Measurements from ENCODE around the gene EXOC6.
"Not testable (repeated sequence)": the region's sequence is repeated elsewhere in the genome, so short reads cannot be mapped to it uniquely, and the experiment has no call there.

The EXOC6 gene

GRCh38 chr10:92890471-92890870 lies 42.2 kb downstream of the EXOC6 start:
- DNase-seq: no peak

- DNase-seq: no peak
Measured at GRCh38 chr10:92891885-92892690, 43.8 kb downstream of the EXOC6 start.

- no peak for DNase-seq
Measured at GRCh38 chr10:92892691-92893054, 44.4 kb downstream of the EXOC6 start.

- DNase-seq: no peak
Measured at GRCh38 chr10:92894081-92894655, 45.8 kb downstream of the EXOC6 start.

GRCh38 chr10:92897916-92898315 lies 49.6 kb downstream of the EXOC6 start:
- DNase-seq: no peak

- no peak for DNase-seq
Measured at GRCh38 chr10:92901819-92902251, 53.5 kb downstream of the EXOC6 start.

- no peak for DNase-seq
Measured at GRCh38 chr10:92903633-92904032, 55.3 kb downstream of the EXOC6 start.

- DNase-seq: no peak
Measured at GRCh38 chr10:92907280-92907679, 59.0 kb downstream of the EXOC6 start.

GRCh38 chr10:92912631-92913030 lies 64.3 kb downstream of the EXOC6 start:
- DNase-seq: not testable (repeated sequence)

GRCh38 chr10:92913973-92914372 lies 65.7 kb downstream of the EXOC6 start:
- DNase-seq: no peak

GRCh38 chr10:92914478-92915325 lies 66.4 kb downstream of the EXOC6 start:
- DNase-seq: no peak

GRCh38 chr10:92915892-92916291 lies 67.6 kb downstream of the EXOC6 start:
- no peak for DNase-seq

GRCh38 chr10:92916433-92916832 lies 68.1 kb downstream of the EXOC6 start:
- DNase-seq: no peak

- no peak for DNase-seq
Measured at GRCh38 chr10:92918603-92919002, 70.3 kb downstream of the EXOC6 start.

- no peak for DNase-seq
Measured at GRCh38 chr10:92920866-92921265, 72.5 kb downstream of the EXOC6 start.

GRCh38 chr10:92923416-92923815 lies 75.1 kb downstream of the EXOC6 start:
- DNase-seq: no peak

GRCh38 chr10:92929896-92930295 lies 81.6 kb downstream of the EXOC6 start:
- DNase-seq: no peak

- DNase-seq: no peak
Measured at GRCh38 chr10:92931597-92931996, 83.3 kb downstream of the EXOC6 start.

- DNase-seq: no peak
Measured at GRCh38 chr10:92937876-92938275, 89.6 kb downstream of the EXOC6 start.

- no peak for DNase-seq
Measured at GRCh38 chr10:92938841-92939240, 90.5 kb downstream of the EXOC6 start.

- no peak for DNase-seq
Measured at GRCh38 chr10:92942226-92942625, 93.9 kb downstream of the EXOC6 start.

GRCh38 chr10:92946491-92946890 lies 98.2 kb downstream of the EXOC6 start:
- DNase-seq: no peak

GRCh38 chr10:92952573-92952972 lies 104.3 kb downstream of the EXOC6 start:
- DNase-seq: not testable (repeated sequence)
